GM21717 (cell line): ENCODE data around the gene PCK1.
"Not testable (repeated sequence)": the region's sequence is repeated elsewhere in the genome, so short reads cannot be mapped to it uniquely, and the experiment has no call there.

ENCODE experiments used
- ATAC-seq: cut with Tn5 transposase; IDR thresholded peaks from one replicate; pipeline ENCODE4 v1.9.1; 2021; ENCODE audit warnings: mild to moderate bottlenecking, moderate library complexity; ENCODE audit not compliant: unreplicated experiment

PCK1 gene

GRCh38 chr20:57560554-57561355, at the start of gene PCK1:
PCK1 (plus strand) TSS chr20:57561110; CDS start chr20:57561412, 302 bp downstream.
- no peak for ATAC-seq

DNA sequence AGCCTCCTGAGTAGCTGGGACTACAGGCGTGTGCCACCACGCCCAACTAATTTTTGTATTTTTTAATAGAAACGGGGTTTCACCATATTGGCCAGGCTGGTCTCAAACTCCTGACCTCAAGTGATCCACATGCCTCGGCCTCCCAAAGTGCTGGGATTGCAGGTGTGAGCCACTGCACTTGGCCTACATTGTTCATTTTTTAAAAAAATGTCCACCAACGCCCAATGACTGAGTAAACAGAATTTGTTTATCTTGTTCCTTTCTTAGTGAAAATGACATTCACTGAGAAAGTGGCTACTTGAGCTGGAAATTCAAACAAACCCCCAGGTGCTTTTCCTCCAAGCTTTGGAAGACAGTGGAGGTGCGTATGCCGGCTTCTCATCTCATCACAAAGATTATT, 49.2 kb upstream of the PCK1 start:
- ATAC-seq: not testable (repeated sequence)

DNA sequence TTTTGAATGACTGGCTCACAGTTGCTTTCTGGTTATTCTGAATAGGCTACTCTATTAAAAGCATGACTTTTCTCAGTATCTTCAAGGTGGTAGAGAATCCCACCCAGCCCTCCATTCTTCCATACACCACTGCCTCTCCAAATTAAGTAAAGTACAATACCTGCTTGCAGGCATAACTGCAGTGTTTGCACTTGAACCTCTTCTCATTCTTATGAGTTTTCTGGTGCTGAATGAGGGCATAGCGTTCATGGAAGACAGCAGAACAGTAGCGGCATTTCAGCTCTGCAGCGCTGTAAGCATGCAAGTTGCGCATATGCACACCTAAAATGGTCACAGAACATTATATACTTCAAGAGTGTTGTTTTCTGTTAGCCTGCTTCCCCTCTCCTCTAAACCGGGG, 48.5 kb upstream of the PCK1 start:
- ATAC-seq: no peak

DNA sequence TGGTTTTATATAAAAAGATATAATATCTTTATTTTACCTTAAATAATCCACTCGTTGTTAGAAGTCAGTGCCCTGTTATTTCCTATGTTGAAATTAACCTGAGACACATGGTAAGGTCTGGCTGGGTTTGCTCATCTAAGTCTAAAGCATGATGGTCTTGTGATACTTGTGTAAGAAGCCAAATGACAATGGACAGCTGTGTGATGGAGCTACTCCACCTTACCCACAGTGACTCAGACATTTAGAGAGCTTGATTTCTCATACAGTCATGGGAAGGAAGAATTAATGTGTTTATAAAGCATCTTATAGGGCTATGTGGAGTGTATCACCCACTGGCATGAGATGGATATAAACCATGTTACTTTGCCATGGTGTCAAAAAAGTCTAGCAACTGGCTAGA, 47.7 kb upstream of the PCK1 start:
- ATAC-seq: no peak

DNA sequence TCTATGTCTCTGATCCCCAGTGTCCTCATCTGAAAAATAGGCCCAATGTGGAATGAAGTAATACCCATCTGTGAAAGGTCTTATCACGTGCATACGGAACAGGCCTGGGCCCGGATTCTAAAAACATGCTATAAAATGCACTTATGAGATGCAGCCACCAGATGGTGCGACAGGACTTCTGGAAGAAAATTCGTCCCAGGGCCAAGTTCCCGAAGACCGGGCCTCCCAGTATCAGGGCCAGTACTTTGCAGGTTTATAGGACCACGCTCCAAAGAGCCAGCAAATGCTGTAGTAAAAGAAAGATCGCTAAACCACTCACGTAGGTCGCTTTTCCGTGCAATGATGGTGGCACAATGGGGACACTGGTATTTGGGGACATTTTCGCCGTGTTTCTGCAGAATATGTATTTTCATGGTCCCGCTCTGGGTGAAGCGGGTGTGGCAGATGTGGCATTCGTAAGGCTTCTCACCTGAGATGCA, 46.6 kb upstream of the PCK1 start:
- ATAC-seq: no peak

GRCh38 chr20:57517904-57518303, 43.0 kb upstream of the PCK1 start:
- ATAC-seq: no peak

- ATAC-seq: no peak
Observed at GRCh38 chr20:57522380-57523140, 38.4 kb upstream of the PCK1 start.

- no peak for ATAC-seq
Observed at GRCh38 chr20:57523782-57524181, 37.1 kb upstream of the PCK1 start.

- no peak for ATAC-seq
Observed at GRCh38 chr20:57524511-57525176, 36.3 kb upstream of the PCK1 start, which contains the start of gene CTCFL. CTCFL (minus strand) TSS chr20:57525140; CDS start chr20:57524205, 935 bp downstream.

DNA sequence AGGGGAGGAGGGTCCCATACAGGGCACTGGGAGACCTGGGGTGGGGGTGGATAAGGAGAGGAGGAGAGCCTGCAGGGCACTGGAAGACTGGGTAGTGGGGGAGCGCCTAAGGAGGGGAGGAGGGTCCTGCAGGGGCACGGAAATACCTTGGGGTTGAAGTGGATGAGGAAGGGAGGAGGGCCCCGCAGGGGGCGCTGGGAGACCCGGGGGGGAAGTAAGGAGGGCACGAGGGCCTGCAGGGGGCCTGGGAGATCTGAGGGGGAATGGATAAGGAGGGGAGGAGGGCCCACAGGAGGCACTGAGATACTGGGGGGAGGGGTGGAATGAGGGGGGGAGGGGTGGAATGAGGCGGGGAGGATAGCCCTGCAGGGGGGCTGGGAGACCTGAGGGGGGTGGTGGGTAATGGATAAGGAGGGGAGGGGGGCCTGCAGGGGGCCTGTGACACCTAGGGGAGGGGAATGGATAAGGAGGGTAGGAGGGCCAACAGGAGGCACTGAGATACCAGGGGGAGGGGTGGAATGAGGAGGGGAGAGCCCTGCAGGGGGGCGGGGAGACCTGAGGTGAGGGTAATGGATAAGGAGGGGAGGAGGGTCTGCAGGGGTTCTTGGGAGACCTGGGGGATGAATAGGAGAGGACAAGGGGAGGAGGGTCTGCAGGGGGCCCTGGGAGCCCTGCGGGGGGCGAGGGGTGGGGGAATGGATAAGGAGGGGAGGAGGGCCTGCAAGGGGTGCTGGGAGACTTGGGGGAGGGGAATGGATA, 35.4 kb upstream of the PCK1 start:
- no peak for ATAC-seq

DNA sequence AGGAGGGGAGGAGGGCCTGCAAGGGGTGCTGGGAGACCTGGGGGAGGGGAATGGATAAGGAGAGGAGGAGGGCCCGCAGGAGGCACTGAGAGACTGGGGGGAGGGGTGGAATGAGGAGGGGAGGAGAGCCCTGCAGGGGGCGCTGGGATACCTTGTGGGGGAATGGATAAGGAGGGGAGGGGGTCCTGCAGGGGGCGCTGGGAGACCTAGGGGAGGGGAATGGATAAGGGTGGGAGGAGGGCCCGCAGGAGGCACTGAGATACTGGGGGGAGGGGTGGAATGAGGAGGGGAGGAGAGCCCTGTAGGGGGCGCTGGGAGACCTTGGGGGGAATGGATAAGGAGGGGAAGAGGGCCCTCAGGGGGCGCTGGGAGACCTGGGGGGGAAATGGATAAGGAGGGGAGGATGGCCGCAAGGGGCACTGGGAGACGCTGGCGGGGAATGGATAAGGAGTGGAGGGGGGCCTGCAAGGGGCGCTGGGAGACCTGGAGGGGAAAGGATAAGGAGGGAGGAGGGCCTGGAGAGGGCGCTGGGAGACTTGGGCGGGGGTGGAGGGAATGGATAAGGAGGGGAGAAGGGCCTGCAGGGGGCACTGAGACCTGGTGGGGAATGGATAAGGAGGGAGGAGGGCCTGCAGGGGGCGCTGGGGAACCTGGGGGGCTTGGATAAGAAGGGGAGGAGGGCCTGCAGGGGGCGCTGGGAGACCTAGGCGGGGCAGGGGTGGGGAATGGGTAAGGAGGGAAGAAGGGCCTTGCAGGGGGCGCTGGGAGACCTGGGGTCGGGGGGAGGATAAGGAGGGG, 34.6 kb upstream of the PCK1 start:
- ATAC-seq: no peak

- no peak for ATAC-seq
Observed at GRCh38 chr20:57526885-57527460, 33.9 kb upstream of the PCK1 start.

- no peak for ATAC-seq
Observed at GRCh38 chr20:57527728-57528127, 33.2 kb upstream of the PCK1 start.

GRCh38 chr20:57528148-57528547, 32.8 kb upstream of the PCK1 start:
- ATAC-seq: no peak

DNA sequence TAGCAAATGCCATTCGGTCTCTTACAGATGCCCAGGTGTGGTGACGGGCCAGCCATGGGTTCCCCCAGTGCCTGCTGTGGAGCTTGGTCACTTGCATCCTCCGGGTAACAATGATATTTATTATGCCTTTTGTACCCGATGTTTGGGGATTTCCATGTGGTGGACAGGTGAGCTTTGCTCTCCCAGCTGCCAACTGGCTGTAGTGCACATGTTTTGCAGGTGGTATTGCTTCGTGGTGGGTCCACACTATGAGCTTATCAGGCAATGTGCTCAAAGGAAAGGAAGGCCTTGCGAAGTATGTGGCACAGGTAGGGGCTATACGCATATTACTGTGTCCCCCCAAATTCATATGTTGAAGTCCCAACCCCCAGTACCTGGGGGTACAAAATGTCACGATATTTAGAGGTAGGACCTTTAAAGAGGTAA, 31.7 kb upstream of the PCK1 start:
- ATAC-seq: no peak

GRCh38 chr20:57529810-57530209, 31.1 kb upstream of the PCK1 start:
- no peak for ATAC-seq

- no peak for ATAC-seq
Observed at GRCh38 chr20:57530327-57530981, 30.5 kb upstream of the PCK1 start.

- no peak for ATAC-seq
Observed at GRCh38 chr20:57532104-57532503, 28.8 kb upstream of the PCK1 start.

GRCh38 chr20:57535297-57535696, 25.6 kb upstream of the PCK1 start:
- ATAC-seq: no peak
